ENCODE data around the gene ADCY1.
"Not testable (repeated sequence)": the region's sequence is repeated elsewhere in the genome, so short reads cannot be mapped to it uniquely, and the experiment has no call there.

- TF ChIP-seq CTCF (IDR thresholded peaks at IDR 0.05; ENCODE audit: low read depth, low read length, missing input control); TAF1 (conservative IDR thresholded peaks at IDR 0.05); RAD21 (IDR thresholded peaks at IDR 0.05); FOXA1 (IDR thresholded peaks at IDR 0.05): not testable (repeated sequence)
These were observed 164.8 kb downstream of the ADCY1 start for GRCh38 chr7:45738920-45739319.

All from liver (tissue), 3 donors.